Muscle layer of duodenum (tissue), 2 donors: ENCODE results near the gene SLC25A21.

Experiments used
- H3K27ac ChIP-seq: one replicate; pipeline ENCODE4 v1.7.0; 2013; ENCODE audit warnings: mild to moderate bottlenecking, low read length
- H3K27me3 ChIP-seq: one replicate; pipeline ENCODE4 v1.7.0; 2013; ENCODE audit warnings: low read depth, mild to moderate bottlenecking, control low read depth, low read length
- H3K36me3 ChIP-seq, 2 donors: one replicate each; pipeline ENCODE4 v1.7.0; 2013; ENCODE audit warnings: low read length in 2 of 2, control low read depth in 1 of 2, mild to moderate bottlenecking in 1 of 2; ENCODE audit not compliant: insufficient read depth in 2 of 2, control insufficient read depth in 1 of 2
- H3K4me1 ChIP-seq, 2 donors: one replicate each; pipeline ENCODE4 v1.7.0; 2013; ENCODE audit warnings: low read length in 2 of 2, mild to moderate bottlenecking in 2 of 2, control low read depth in 1 of 2, moderate library complexity in 1 of 2; ENCODE audit not compliant: insufficient read depth in 2 of 2, control insufficient read depth in 1 of 2
- H3K4me3 ChIP-seq, 2 donors: one replicate each; pipeline ENCODE4 v1.7.0; 2013; ENCODE audit warnings: low read length in 2 of 2, low read depth in 1 of 2, mild to moderate bottlenecking in 1 of 2
- H3K9me3 ChIP-seq, 2 donors: one replicate each; pipeline ENCODE4 v1.7.0; 2013; ENCODE audit warnings: low read length in 2 of 2, control low read depth in 1 of 2, mild to moderate bottlenecking in 1 of 2; ENCODE audit not compliant: control insufficient read depth in 1 of 2
- donor health status: healthy.

SLC25A21 gene

DNA sequence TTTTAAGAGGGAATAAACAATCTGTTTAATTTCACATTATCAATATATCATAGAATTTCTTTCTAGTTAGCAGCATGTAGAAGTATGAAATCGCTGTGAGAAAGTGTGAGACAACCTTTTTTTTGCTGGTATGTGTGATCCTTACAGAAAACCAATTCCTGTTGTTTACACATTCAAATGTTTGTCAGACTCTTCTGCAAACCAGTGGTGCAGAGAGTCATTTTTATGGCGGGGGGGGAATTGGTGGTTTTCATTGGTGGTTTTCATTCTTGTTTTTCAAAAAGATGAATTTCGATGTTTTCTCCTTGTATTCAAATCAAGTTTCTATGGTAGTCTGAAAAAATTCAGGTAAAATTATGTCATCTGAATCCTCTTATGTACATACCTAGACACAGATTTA, 57.8 kb downstream of the SLC25A21 start:
- H3K4me1 ChIP-seq = no peaks in the 10 kb centered on the region
- no peak overlapping the region for H3K4me3 ChIP-seq
- H3K36me3 ChIP-seq = no peaks in the 10 kb centered on the region
- H3K9me3 ChIP-seq = peaks cover 0 to 3% of the 10 kb centered on the region in 2 donors
- H3K27ac ChIP-seq = no peak overlapping the region
- no peaks in the 10 kb centered on the region for H3K27me3 ChIP-seq

DNA sequence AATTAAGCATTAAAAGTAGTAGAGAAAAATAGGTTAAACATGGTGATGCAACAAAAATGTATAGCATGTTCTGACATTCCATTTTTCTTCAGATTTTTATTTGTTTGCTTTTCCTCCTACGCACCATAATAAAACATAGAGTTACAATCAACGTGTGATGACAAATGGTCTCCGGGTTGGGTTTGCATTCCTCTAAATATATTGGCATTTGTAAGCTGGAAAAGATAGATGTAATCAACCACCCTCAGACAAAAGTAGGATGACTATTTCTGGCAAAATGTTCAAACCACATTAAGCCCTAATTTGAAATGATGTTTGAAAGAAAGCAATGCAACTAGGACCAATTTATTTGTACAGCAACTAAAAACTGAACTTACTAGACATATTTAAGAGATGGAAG, 58.4 kb downstream of the SLC25A21 start:
- H3K4me3 ChIP-seq = no peak overlapping the region
- peaks cover 0 to 2% of the 10 kb centered on the region in 2 donors for H3K9me3 ChIP-seq
- H3K27ac ChIP-seq = no peak overlapping the region
- no peaks in the 10 kb centered on the region for H3K4me1 ChIP-seq
- no peaks in the 10 kb centered on the region for H3K36me3 ChIP-seq
- H3K27me3 ChIP-seq = no peaks in the 10 kb centered on the region

DNA sequence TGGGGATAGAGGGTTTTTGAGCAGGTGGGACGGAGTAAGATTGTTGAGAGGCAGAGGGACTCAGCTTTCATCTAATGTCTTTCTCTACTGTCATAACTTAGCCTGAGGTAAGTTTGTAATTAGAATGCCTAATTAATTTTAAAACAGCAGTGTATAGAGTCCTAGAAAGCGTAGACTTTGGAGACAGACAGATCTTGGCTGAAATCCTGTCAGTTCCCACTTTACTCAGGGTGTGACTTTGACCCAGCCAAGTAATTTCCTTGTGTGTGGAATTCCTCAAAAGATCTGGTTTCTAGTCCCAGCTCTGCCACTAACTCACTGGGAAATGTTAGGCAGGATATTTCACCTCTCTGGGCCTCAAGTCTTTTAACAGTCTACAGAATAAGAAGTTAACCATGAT, 74.3 kb downstream of the SLC25A21 start:
- Histone ChIP-seq H3K27me3 (no peaks in the 10 kb centered on the region), H3K36me3 (no peaks in the 10 kb centered on the region), H3K4me1 (no peaks in the 10 kb centered on the region), H3K9me3 (peaks cover 0 to 4% of the 10 kb centered on the region in 2 donors), H3K27ac (no peak overlapping the region), H3K4me3 (no peak overlapping the region)

DNA sequence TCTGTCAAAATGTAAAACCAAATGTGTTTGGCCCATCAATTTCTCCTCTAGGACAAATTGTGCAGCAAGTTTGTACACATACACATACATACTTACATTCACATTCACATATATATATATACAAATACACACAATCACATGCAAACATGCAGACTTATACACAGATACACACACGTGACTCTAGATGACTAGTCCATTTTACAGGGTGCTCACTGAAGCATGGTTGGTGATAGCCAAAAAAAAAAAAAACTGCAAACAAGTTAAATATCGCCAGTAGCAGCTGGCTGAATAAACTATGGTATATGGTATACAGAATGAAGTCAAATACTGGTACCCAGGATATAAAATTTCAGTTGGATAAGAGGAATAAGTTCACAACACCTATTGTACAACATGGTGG, 77.9 kb downstream of the SLC25A21 start:
- Histone ChIP-seq H3K36me3 (no peaks in the 10 kb centered on the region), H3K27ac (no peak overlapping the region), H3K4me3 (no peak overlapping the region), H3K27me3 (no peaks in the 10 kb centered on the region), H3K4me1 (no peaks in the 10 kb centered on the region), H3K9me3 (peaks cover 0 to 4% of the 10 kb centered on the region in 2 donors)

DNA sequence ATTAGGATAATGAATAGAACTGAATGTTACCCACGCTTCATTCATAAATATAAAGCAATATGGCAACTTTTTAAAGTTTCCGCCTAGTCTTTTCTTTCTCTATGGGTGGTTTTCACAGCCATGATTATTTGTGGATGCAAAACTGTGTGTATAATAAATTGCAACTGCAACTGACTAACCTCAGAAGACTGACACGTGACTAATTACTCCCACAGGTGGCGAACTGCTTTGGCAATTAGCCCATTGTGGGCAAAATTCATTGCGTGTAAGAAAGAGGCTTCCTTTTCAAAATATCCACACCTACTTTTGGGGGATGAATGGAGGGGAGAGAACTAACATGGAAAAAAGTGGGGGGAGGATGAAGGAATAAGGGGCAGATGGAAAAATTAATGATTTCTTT, 79.0 kb downstream of the SLC25A21 start:
- no peaks in the 10 kb centered on the region for H3K4me1 ChIP-seq
- no peaks in the 10 kb centered on the region for H3K36me3 ChIP-seq
- H3K9me3 ChIP-seq = peaks cover 0 to 4% of the 10 kb centered on the region in 2 donors
- H3K27ac ChIP-seq = no peak overlapping the region
- no peak overlapping the region for H3K4me3 ChIP-seq
- H3K27me3 ChIP-seq = no peaks in the 10 kb centered on the region

DNA sequence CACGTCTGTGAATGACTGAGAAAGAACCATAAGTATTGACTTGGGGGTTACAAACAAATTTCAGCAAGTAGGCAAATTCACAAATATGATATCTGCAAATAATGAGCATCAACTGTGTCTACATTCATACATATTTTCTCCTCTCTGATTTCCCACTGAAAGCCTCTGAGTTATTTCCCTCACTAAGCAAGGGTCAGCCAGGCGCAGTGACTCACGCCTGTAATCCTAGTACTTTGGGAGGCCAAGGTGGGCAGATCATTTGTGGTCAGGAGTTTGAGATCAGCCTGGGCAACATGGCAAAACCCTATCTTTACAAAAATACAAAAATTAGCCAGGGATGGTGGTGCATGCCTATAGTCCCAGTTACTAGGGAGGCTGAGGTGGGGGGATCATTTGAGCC, 80.8 kb downstream of the SLC25A21 start:
- H3K27ac ChIP-seq = no peak overlapping the region
- no peaks in the 10 kb centered on the region for H3K4me1 ChIP-seq
- peaks cover 0 to under 1% of the 10 kb centered on the region in 2 donors for H3K9me3 ChIP-seq
- no peaks in the 10 kb centered on the region for H3K36me3 ChIP-seq
- H3K4me3 ChIP-seq = no peak overlapping the region
- no peaks in the 10 kb centered on the region for H3K27me3 ChIP-seq

DNA sequence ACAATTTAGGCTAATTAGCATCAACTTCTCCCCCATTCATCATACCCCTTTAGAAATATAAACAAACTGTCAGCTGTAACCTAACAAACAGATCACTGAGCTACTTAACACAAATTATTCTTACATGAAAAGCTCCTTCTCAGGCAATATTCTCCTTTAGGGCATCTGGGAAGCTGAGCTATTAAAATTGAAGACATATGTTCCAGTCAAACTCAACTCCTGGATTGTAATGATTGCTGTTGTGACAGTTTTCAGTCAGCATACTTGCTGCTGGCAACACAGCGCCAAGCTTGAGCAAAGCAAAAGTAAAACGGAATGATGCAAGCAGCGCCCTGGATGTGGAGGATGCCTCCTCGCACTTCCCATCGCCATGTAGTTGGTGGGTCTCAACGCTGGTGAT, 82.4 kb downstream of the SLC25A21 start:
- Histone ChIP-seq H3K9me3 (no peaks in the 10 kb centered on the region), H3K27ac (no peak overlapping the region), H3K27me3 (no peaks in the 10 kb centered on the region), H3K4me1 (no peaks in the 10 kb centered on the region), H3K36me3 (no peaks in the 10 kb centered on the region), H3K4me3 (no peak overlapping the region)

DNA sequence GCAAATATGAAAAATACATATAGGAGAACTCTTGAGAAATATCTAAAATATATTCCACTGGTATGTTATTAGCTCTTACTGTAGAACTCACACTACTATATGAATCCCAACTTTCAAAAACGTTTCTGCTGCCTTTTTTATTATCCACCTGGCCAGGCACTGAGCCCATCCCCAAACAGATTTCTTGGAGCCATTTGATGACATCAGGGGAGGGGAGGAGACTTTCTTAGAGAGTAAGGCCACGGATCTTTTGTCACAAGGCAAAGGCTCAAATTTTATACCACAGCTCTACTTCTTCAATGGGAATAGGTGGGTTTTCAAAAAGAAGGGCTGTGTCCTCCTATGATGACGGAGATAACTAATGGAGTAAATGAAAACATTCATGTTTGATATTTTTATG, 83.0 kb downstream of the SLC25A21 start:
- Histone ChIP-seq H3K36me3 (no peaks in the 10 kb centered on the region), H3K4me3 (no peak overlapping the region), H3K9me3 (no peaks in the 10 kb centered on the region), H3K27ac (no peak overlapping the region), H3K4me1 (no peaks in the 10 kb centered on the region), H3K27me3 (no peaks in the 10 kb centered on the region)

DNA sequence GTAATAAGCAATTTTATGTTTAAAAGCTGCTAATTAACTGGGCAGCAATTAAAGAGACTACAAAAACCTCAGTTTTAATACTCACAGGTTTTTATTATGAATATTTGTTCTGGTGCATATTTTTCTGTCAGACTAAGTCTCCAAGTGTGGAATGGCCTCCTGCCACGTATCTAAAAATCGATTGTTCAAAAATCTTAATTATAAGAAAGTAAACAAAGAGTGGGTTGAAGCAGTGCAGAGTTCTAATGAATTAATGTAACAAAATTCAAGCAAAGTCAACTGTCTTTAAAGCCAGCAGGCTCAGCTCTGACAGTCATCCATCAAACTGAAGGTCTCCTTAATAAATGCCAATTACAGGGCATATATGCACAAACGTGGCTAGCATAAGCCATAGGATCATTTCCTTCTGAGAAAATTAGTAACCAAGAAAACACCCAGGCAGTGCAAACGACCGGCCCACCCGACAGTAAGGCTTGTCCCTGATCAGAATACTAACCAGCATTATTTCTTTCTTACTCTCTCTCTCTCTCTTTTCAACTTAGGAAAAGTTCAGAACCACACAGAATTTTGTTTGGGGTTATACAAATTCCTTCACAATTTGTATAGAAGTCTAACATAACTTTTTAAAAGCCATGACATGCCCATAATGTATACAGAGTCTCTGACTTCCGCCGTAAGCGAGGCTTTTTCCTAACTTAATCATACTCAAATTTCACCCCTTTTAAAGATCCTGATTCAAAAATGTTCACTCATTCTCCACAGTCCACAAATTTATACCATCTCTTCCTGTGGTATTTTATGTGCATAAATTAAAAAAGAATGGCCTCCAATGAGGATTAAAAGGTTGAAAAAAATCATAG, 83.8 kb downstream of the SLC25A21 start:
- Histone ChIP-seq H3K27ac (no peak overlapping the region), H3K4me3 (no peak overlapping the region), H3K36me3 (no peaks in the 10 kb centered on the region), H3K4me1 (no peaks in the 10 kb centered on the region), H3K27me3 (no peaks in the 10 kb centered on the region), H3K9me3 (no peaks in the 10 kb centered on the region)

DNA sequence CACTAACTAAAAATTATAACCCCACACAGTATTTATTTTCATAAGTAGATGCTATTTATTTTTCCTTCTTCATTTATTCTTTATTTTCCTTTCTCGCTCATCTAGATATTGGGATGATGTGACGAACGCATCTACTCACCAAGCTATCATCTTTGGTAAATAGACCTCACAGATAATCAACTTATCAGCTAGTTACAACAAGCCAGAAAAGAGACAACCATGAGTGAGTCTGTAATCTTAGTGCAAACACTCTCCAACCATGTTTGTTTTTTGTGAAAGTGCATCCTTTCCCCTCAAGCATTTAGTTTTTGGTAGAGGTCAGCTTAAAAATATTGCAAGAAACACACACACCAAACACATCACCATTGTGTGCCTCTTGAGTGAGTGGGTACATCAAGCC, 84.9 kb downstream of the SLC25A21 start:
- no peaks in the 10 kb centered on the region for H3K4me1 ChIP-seq
- H3K27me3 ChIP-seq = no peaks in the 10 kb centered on the region

DNA sequence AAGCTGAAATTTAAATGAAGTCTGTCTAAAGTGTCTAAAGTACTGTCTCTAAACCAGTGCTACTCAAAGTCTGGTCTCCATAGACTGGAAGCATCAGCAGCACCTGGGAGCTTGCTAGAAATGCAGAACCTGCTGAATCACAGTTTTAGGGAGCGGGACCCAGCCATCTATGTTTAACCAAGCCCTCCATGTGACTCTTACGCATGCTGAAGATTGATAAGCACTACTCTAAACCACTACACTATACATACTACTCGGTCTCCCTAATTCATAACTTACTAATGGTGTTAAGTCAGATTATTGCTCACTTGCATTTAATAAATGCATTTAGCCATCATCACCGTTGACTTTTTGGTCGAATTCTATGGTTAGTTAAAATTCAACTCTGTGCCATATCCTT, 88.8 kb downstream of the SLC25A21 start:
- Histone ChIP-seq H3K4me1 (no peaks in the 10 kb centered on the region), H3K4me3 (no peak overlapping the region), H3K27ac (no peak overlapping the region), H3K36me3 (no peaks in the 10 kb centered on the region), H3K27me3 (no peaks in the 10 kb centered on the region), H3K9me3 (no peaks in the 10 kb centered on the region)

More for the DNA sequence above, 84.9 kb downstream of the SLC25A21 start:
- H3K9me3 ChIP-seq = no peaks in the 10 kb centered on the region
- no peaks in the 10 kb centered on the region for H3K36me3 ChIP-seq
- H3K4me3 ChIP-seq = no peak overlapping the region
- H3K27ac ChIP-seq = no peak overlapping the region

DNA sequence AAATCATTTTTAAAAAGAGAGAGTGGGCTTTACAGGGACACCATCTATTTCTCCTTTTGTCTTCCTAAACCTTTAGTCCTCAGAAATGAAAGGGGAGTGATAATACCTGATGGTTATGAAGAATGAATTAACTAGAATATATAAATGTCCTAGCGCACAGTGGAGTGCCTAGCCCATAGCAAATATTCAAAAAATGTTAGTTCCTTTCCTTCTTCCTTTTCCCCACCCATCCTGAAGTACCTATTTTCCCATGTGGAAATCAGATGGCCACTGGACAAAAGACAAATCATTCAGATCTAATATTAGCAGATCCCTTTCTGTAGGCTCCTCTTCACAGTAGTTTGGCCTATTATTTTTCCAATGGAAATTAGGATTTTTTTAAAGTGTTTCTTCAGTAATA, 90.0 kb downstream of the SLC25A21 start:
- no peaks in the 10 kb centered on the region for H3K27me3 ChIP-seq
- no peaks in the 10 kb centered on the region for H3K36me3 ChIP-seq
- no peak overlapping the region for H3K27ac ChIP-seq
- H3K9me3 ChIP-seq = no peaks in the 10 kb centered on the region
- no peak overlapping the region for H3K4me3 ChIP-seq
- H3K4me1 ChIP-seq = no peaks in the 10 kb centered on the region
